ENCODE data around the gene SYT3. TPM values are rescaled to one million over a fixed set of nuclear protein-coding genes. Genes with fewer than 3 reads are reported as not detected.

Gene SYT3
- polyA plus RNA-seq, 1 donor from 2014 or later = 14.8 TPM

- Histone ChIP-seq H3K9me2 (ENCODE audit: insufficient read depth, low read length) (no peaks in the 10 kb centered on the region), H4K20me1 (ENCODE audit: insufficient read depth) (no peaks in the 10 kb centered on the region)
Measured at GRCh38 chr19:50573741-50574461, 65.8 kb downstream of the SYT3 start.

More at GRCh38 chr19:50573741-50574461, 65.8 kb downstream of the SYT3 start:
- TF ChIP-seq, protein P1, sequence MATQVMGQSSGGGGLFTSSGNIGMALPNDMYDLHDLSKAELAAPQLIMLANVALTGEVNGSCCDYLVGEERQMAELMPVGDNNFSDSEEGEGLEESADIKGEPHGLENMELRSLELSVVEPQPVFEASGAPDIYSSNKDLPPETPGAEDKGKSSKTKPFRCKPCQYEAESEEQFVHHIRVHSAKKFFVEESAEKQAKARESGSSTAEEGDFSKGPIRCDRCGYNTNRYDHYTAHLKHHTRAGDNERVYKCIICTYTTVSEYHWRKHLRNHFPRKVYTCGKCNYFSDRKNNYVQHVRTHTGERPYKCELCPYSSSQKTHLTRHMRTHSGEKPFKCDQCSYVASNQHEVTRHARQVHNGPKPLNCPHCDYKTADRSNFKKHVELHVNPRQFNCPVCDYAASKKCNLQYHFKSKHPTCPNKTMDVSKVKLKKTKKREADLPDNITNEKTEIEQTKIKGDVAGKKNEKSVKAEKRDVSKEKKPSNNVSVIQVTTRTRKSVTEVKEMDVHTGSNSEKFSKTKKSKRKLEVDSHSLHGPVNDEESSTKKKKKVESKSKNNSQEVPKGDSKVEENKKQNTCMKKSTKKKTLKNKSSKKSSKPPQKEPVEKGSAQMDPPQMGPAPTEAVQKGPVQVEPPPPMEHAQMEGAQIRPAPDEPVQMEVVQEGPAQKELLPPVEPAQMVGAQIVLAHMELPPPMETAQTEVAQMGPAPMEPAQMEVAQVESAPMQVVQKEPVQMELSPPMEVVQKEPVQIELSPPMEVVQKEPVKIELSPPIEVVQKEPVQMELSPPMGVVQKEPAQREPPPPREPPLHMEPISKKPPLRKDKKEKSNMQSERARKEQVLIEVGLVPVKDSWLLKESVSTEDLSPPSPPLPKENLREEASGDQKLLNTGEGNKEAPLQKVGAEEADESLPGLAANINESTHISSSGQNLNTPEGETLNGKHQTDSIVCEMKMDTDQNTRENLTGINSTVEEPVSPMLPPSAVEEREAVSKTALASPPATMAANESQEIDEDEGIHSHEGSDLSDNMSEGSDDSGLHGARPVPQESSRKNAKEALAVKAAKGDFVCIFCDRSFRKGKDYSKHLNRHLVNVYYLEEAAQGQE (IDR thresholded peaks at IDR 0.05; ENCODE audit: borderline replicate concordance) = no peak
- TF ChIP-seq EP300 (conservative IDR thresholded peaks at IDR 0.05; ENCODE audit: poor library complexity, severe bottlenecking) (peak; percentile 14), MXI1 (conservative IDR thresholded peaks at IDR 0.05; ENCODE audit: poor library complexity, severe bottlenecking) (no peak)
- no peak overlapping the region for H3K9ac ChIP-seq (ENCODE audit: low read length)
- H3K27ac ChIP-seq (ENCODE audit: low read length) = no peak overlapping the region
- H3K4me2 ChIP-seq (ENCODE audit: low read length) = no peak overlapping the region
- no peaks in the 10 kb centered on the region for H3K36me3 ChIP-seq (ENCODE audit: insufficient read depth, low read length)
- H3K27me3 ChIP-seq (ENCODE audit: insufficient read depth, low read depth, low read length) = no peaks in the 10 kb centered on the region
- H3K4me3 ChIP-seq (ENCODE audit: low read length) = no peak overlapping the region
- peaks cover 5% of the 10 kb centered on the region for H3F3A ChIP-seq (ENCODE audit: insufficient read depth, low read length, poor library complexity, severe bottlenecking)
- H3K79me2 ChIP-seq (replicated peaks; ENCODE audit: insufficient read depth, low read length) = no peaks in the 10 kb centered on the region
- H2AFZ ChIP-seq (ENCODE audit: low read depth, low read length) = no peak overlapping the region
- H3K9me3 ChIP-seq (ENCODE audit: low read length) = no peaks in the 10 kb centered on the region

Other genes starting within 250 kb of the SYT3 start
- not detected in 2 replicates for gene SPIB, start 220.9 kb downstream of the SYT3 start, polyA plus RNA-seq
- not detected in 2 replicates for gene MYBPC2, start 207.0 kb downstream of the SYT3 start, polyA plus RNA-seq
- gene EMC10, start 163.4 kb downstream of the SYT3 start, polyA plus RNA-seq = 233 and 270 TPM in 2 replicates
- 3.3 and 6.5 TPM in 2 replicates for gene GARIN5A, start 163.0 kb downstream of the SYT3 start, polyA plus RNA-seq
- 6.6 and 10.7 TPM in 2 replicates for gene JOSD2, start 128.7 kb downstream of the SYT3 start, polyA plus RNA-seq
- gene ASPDH, start 126.0 kb downstream of the SYT3 start, polyA plus RNA-seq = 0.98 TPM in 1 of 2 replicates, not detected in the other
- 83.1 and 98.9 TPM in 2 replicates for gene LRRC4B, start 71.4 kb downstream of the SYT3 start, polyA plus RNA-seq
- 17.0 and 28.3 TPM in 2 replicates for gene C19orf81, start 9.6 kb upstream of the SYT3 start, polyA plus RNA-seq
- gene SHANK1, start 79.9 kb upstream of the SYT3 start, polyA plus RNA-seq = 3.2 and 7.9 TPM in 2 replicates
- gene CLEC11A, start 83.5 kb upstream of the SYT3 start, polyA plus RNA-seq = 18.4 and 19.5 TPM in 2 replicates
- gene GPR32, start 130.6 kb upstream of the SYT3 start, polyA plus RNA-seq = not detected in 2 replicates
- gene ACP4, start 150.5 kb upstream of the SYT3 start, polyA plus RNA-seq = not detected in 2 replicates
- gene KLK1, start 183.9 kb upstream of the SYT3 start, polyA plus RNA-seq = not detected in 2 replicates
- gene KLK15, start 193.7 kb upstream of the SYT3 start, polyA plus RNA-seq = not detected in 2 replicates
- not detected in 2 replicates for gene KLK3, start 215.0 kb upstream of the SYT3 start, polyA plus RNA-seq
- not detected in 2 replicates for gene KLK2, start 233.6 kb upstream of the SYT3 start, polyA plus RNA-seq